ENCODE measurements around the gene VAPA. TPM values are rescaled to one million over a fixed set of nuclear protein-coding genes. Genes with fewer than 3 reads are reported as not detected.

The VAPA gene
- total and polyA plus RNA-seq, 10 donors: 53.1 to 290 (median 181) TPM

GRCh38 chr18:9941103-9941502, 27.3 kb downstream of the VAPA start:
- Histone ChIP-seq H3K4me3 (no peak overlapping the region), H3K36me3 (peaks cover 0 to 100% (median 61%) of the 10 kb centered on the region in 6 donors), H3K27me3 (replicated peaks in 1 of 7) (no peaks in the 10 kb centered on the region), H3K4me1 (no peaks in the 10 kb centered on the region), H3K9me3 (no peaks in the 10 kb centered on the region), H3K27ac (no peak overlapping the region)
- intact Hi-C loops (cut with DNase I; ENCODE audit: low total_unique reads): no loop called here
- no peak for DNase-seq
- TF ChIP-seq CTCF (IDR thresholded peaks at IDR 0.05 in 8 of 11, conservative IDR thresholded peaks at IDR 0.05 in 3 of 11) (no peak), POLR2AphosphoS5 (IDR thresholded peaks at IDR 0.05) (no peak), POLR2A (IDR thresholded peaks at IDR 0.05) (no peak)

- Histone ChIP-seq H3K4me1 (no peaks in the 10 kb centered on the region), H3K4me3 (no peak overlapping the region), H3K9me3 (no peaks in the 10 kb centered on the region), H3K36me3 (peaks cover 0 to 100% (median 62%) of the 10 kb centered on the region in 6 donors), H3K27me3 (replicated peaks in 1 of 7) (no peaks in the 10 kb centered on the region), H3K27ac (no peak overlapping the region)
- DNase-seq: no peak
- intact Hi-C loops (cut with DNase I; ENCODE audit: low total_unique reads): no loop called here
- 90 to 97% (median 95%) methylated on average over 1 of the region's 1 CpG for WGBS, 5 donors
- TF ChIP-seq CTCF (IDR thresholded peaks at IDR 0.05 in 8 of 11, conservative IDR thresholded peaks at IDR 0.05 in 3 of 11): no peak
- no peak for TF ChIP-seq POLR2AphosphoS5 (IDR thresholded peaks at IDR 0.05)
- no peak for TF ChIP-seq POLR2A (IDR thresholded peaks at IDR 0.05)
Observed at GRCh38 chr18:9941660-9942059, 27.8 kb downstream of the VAPA start.

- H3K4me1 ChIP-seq: no peaks in the 10 kb centered on the region
- intact Hi-C loops (cut with DNase I; ENCODE audit: low total_unique reads): no loop called here
- no peaks in the 10 kb centered on the region for H3K27me3 ChIP-seq (replicated peaks in 1 of 7)
- peaks cover 0 to 100% (median 53%) of the 10 kb centered on the region in 6 donors for H3K36me3 ChIP-seq
- no peak overlapping the region for H3K27ac ChIP-seq
- 95 to 99% (median 96%) methylated on average over 4 of the region's 4 CpGs for WGBS, 5 donors
- no peak for DNase-seq
- no peak for TF ChIP-seq CTCF (IDR thresholded peaks at IDR 0.05 in 8 of 11, conservative IDR thresholded peaks at IDR 0.05 in 3 of 11)
- no peak for TF ChIP-seq POLR2A (IDR thresholded peaks at IDR 0.05)
- TF ChIP-seq POLR2AphosphoS5 (IDR thresholded peaks at IDR 0.05): no peak
- no peak overlapping the region for H3K4me3 ChIP-seq
- no peaks in the 10 kb centered on the region for H3K9me3 ChIP-seq
Observed at GRCh38 chr18:9943311-9943710, 29.5 kb downstream of the VAPA start.

GRCh38 chr18:9944805-9945204, 31.0 kb downstream of the VAPA start:
- Histone ChIP-seq H3K27ac (no peak overlapping the region), H3K27me3 (replicated peaks in 1 of 7) (no peaks in the 10 kb centered on the region), H3K4me1 (peaks cover 0 to 3% (median 0%) of the 10 kb centered on the region in 6 donors), H3K9me3 (no peaks in the 10 kb centered on the region), H3K36me3 (peaks cover 0 to 100% (median 43%) of the 10 kb centered on the region in 6 donors), H3K4me3 (no peak overlapping the region)
- WGBS, 5 donors: 73 to 93% (median 84%) methylated on average over 3 of the region's 3 CpGs
- intact Hi-C loops (cut with DNase I; ENCODE audit: low total_unique reads): no loop called here
- no peak for DNase-seq
- TF ChIP-seq CTCF (IDR thresholded peaks at IDR 0.05 in 8 of 11, conservative IDR thresholded peaks at IDR 0.05 in 3 of 11) (no peak), POLR2AphosphoS5 (IDR thresholded peaks at IDR 0.05) (peak in 1 of 3 donors; percentile 22)

All from spleen (tissue), 11 donors.